Activated T-cell treated with anti-CD3 and anti-CD28 coated beads, Interleukin-2, amount 50 U/mL, for 72 hours (primary cell): ENCODE data around the gene YPEL2. TPM values are rescaled to one million over a fixed set of nuclear protein-coding genes. Genes with fewer than 3 reads are reported as not detected.

Experiments
- ATAC-seq, 2 donors: fragments of 150-1000 bp; cut with Tn5 transposase; replicated peaks in 1 of 2; 2 replicates each; pipeline ENCODE4 v1.10.0; 2021; ENCODE audit warnings: moderate library complexity in 2 of 2, mild to moderate bottlenecking in 1 of 2
- DNase-seq, 2 donors: peaks; one replicate each; pipeline ENCODE4 v3.0.0; 2021 to 2022; ENCODE audit warnings: mixed read lengths in 1 of 2
- H3K27ac Mint-ChIP-seq: one replicate; pipeline ENCODE4 v1.8.0; 2022; ENCODE audit warnings: mild to moderate bottlenecking, moderate library complexity, mixed read lengths
- H3K27me3 Mint-ChIP-seq: one replicate; pipeline ENCODE4 v1.8.0; 2022; ENCODE audit warnings: low read depth, mixed read lengths
- H3K36me3 Mint-ChIP-seq, 2 donors: one replicate each; pipeline ENCODE4 v1.8.0; 2022; ENCODE audit warnings: mixed read lengths in 2 of 2, mild to moderate bottlenecking in 1 of 2; ENCODE audit not compliant: insufficient read depth in 2 of 2
- H3K4me1 Mint-ChIP-seq: one replicate; pipeline ENCODE4 v1.8.0; 2022; ENCODE audit warnings: low read depth, mixed read lengths
- H3K4me3 Mint-ChIP-seq, 2 donors: one replicate each; pipeline ENCODE4 v1.8.0; 2022; ENCODE audit warnings: mild to moderate bottlenecking in 2 of 2, mixed read lengths in 2 of 2, moderate library complexity in 2 of 2
- H3K9me3 Mint-ChIP-seq, 2 donors: one replicate each; pipeline ENCODE4 v1.8.0; 2022; ENCODE audit warnings: mixed read lengths in 2 of 2
- total RNA-seq, 2 donors: library from RNA; stranded (reverse); gene quantifications; one replicate each; pipeline ENCODE4 v1.2.3, GENCODE V29; 2022

Gene YPEL2
- total RNA-seq, 2 donors from 2014 or later, result 13.4 to 18.9 TPM

DNA sequence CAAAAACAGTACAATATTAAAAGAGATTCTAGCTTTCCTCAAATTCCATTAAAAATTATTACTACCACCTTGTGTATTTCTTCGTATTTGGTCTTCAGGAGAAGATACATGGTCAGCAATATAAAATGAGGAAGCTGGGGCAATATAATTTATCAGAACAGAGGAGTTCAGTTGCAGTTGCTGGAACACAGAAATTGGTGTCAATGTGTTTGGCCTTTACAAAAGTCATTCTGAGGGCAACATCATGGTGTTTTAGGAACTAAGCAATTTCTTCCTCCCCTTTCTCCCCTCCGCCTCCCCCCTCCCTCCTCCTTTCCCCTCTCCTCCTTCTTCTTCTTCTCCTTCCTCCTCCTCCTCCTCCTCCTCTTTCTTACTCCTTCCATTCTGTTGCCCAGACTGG, 102.1 kb downstream of the YPEL2 start:
- Mint-ChIP-seq H3K36me3 (peaks cover 13 to 14% of the 10 kb centered on the region in 2 donors), H3K4me3 (no peak overlapping the region), H3K27me3 (peaks cover 6% of the 10 kb centered on the region), H3K4me1 (peaks cover 56% of the 10 kb centered on the region), H3K9me3 (peaks cover 6 to 7% of the 10 kb centered on the region in 2 donors), H3K27ac (no peak overlapping the region)
- DNase-seq (no peak), ATAC-seq (no peak)

DNA sequence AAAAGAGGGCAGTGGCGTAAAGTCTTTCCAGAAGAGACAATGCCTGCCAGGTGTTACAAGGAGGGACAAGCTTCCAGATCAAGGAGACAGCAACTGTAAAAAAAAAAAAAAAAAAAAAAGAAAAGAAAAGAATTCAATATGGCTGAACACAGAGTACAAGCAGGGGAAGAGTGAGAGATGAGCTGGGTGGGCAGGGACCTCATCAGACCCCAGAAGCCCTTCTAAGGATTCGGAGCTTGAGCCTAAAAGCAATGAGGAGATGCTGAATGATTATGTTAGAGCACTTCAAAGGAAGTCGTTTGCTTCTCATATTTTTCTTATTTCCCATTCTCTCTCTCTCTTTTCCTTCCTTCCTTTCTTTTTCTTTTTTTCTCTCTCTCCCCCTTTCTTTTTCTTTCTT, 103.0 kb downstream of the YPEL2 start:
- peak overlapping the region; percentile 90 for H3K27ac Mint-ChIP-seq
- ATAC-seq (no peak), DNase-seq (no peak)

DNA sequence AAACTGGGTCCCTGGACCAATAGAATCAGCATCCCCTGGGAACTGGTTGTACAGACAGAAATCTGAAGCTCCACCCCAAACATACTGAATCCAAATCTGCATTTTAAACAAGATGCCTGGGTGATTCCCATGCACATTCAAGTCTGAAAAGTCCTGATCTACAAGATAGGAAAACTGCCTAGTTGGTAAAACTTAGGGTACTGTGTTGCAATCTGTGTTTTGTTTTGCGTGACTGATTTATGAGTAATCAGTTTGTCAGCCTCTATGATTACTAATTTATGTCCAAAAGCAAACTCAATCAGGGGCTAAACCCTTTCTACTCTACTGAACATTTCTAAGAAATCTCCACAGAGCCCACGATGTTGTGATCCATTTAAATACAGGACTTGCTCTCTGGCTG, 103.8 kb downstream of the YPEL2 start:
- Mint-ChIP-seq H3K36me3 (peaks cover 13 to 14% of the 10 kb centered on the region in 2 donors), H3K27me3 (peaks cover 6% of the 10 kb centered on the region), H3K4me3 (peak overlapping the region in 1 of 2 donors; percentile 68), H3K9me3 (peaks cover 6 to 7% of the 10 kb centered on the region in 2 donors), H3K4me1 (peaks cover 72% of the 10 kb centered on the region), H3K27ac (peak overlapping the region; percentile 90)
- DNase-seq, result peak; percentile 18 to 35
- peak; percentile 93 for ATAC-seq

More for the DNA sequence above, 103.0 kb downstream of the YPEL2 start:
- Mint-ChIP-seq H3K36me3 (peaks cover 13 to 14% of the 10 kb centered on the region in 2 donors), H3K4me1 (peaks cover 64% of the 10 kb centered on the region), H3K27me3 (peaks cover 6% of the 10 kb centered on the region), H3K9me3 (peaks cover 6 to 7% of the 10 kb centered on the region in 2 donors), H3K4me3 (peak overlapping the region; percentile 16 to 68)

DNA sequence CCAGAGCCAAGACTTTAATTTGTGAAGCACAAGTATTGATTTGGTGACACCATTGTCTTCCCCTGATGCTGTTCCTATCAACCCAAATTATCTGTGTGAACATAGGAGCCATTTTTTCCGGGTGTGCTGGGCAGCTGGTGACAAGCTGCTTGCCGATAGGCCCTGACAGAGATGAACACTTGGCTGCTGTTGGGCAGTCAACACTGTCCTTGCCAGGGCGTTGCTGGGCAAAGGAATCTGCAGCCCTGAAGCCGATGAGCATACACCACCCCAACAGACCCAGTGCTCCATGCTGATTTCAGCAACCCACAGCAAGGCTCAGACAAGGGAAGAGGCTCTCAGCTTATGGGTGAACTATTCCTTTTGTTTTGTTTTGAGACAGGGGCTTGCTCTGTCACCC, 105.4 kb downstream of the YPEL2 start:
- Mint-ChIP-seq H3K4me1 (peaks cover 82% of the 10 kb centered on the region), H3K9me3 (peaks cover 5% of the 10 kb centered on the region in 2 donors), H3K27ac (no peak overlapping the region), H3K4me3 (no peak overlapping the region), H3K36me3 (peaks cover 9 to 12% of the 10 kb centered on the region in 2 donors), H3K27me3 (peaks cover 2% of the 10 kb centered on the region)
- DNase-seq, result no peak
- ATAC-seq, result no peak

DNA sequence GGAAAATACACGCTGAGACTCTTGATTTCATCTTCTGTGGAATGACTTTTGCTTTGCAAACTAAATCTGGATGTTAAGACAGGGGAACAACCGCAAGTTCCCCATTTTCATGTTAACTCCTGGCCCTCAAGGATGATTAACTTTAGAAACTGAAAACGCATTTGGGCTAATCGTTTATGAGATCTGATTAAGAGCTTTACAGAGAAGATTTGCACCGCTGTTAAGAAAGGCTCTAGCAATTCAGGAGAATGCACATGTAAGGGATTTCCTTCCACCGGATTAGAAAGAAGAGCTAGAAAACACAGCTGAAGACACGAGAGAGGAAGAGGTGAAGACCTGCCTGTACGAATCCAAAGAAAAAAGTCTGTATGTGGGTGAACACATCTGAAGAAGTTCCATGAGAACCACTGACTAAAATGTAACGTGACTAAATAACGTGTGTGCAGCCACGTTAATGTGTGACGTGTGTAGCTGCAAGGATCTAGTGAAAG, 106.4 kb downstream of the YPEL2 start:
- H3K4me1 Mint-ChIP-seq, result peaks cover 74% of the 10 kb centered on the region
- H3K36me3 Mint-ChIP-seq, result peaks cover 3 to 6% of the 10 kb centered on the region in 2 donors
- no peak for ATAC-seq
- H3K9me3 Mint-ChIP-seq, result peaks cover under 1% of the 10 kb centered on the region in 2 donors
- no peaks in the 10 kb centered on the region for H3K27me3 Mint-ChIP-seq
- peak overlapping the region; percentile 3 for H3K27ac Mint-ChIP-seq
- peak overlapping the region; percentile 26 to 59 for H3K4me3 Mint-ChIP-seq
- DNase-seq, result no peak

DNA sequence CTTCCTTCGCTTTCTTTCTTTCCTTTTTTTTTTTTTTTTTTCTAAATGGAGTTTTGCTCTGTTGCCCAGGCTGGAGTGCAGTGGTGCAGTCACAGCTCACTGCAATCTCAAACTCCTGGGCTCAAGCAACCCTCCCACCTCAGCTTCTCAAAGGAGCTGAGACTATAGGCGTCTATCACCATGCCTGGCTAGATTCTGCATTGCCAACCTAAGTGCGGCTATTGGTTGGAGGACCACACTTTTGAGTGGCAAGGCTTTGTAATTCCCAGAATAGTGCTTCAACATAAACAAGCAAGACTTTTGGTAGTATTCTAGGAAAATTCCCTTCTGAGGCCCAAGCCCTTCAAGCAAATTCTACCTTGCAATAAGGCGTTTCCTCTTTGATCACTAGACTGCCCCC, 107.8 kb downstream of the YPEL2 start:
- Mint-ChIP-seq H3K4me1 (peaks cover 69% of the 10 kb centered on the region), H3K27me3 (no peaks in the 10 kb centered on the region), H3K36me3 (peaks cover 0 to 3% of the 10 kb centered on the region in 2 donors), H3K27ac (peak overlapping the region; percentile 91), H3K9me3 (no peaks in the 10 kb centered on the region), H3K4me3 (peak overlapping the region; percentile 75 to 83)
- peak; percentile 18 to 19 for DNase-seq
- no peak for ATAC-seq

DNA sequence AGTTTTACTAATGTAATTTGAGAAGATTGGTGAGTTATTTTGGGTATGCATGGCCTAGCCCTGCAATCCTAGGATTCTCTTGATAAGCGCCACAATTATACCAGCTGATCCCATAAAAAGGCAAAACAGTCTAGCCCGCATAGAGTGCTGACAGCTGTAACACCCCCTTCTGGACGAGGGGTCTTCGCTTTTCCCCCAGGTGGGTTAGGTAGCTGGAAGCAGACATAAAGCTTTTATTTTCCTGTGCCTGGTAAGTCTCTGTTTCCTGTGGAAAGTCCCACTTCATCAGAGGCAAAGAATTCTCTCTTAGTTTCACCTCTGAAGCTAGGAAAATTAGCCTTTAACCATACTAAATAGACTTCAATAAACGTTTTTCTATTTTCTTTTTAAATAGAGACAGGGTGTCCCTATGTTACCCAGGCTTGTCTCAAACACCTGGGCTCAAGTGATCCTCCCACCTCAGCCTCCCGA, 108.3 kb downstream of the YPEL2 start:
- ATAC-seq, result no peak
- peaks cover 64% of the 10 kb centered on the region for H3K4me1 Mint-ChIP-seq
- H3K4me3 Mint-ChIP-seq, result peak overlapping the region; percentile 75 to 83

DNA sequence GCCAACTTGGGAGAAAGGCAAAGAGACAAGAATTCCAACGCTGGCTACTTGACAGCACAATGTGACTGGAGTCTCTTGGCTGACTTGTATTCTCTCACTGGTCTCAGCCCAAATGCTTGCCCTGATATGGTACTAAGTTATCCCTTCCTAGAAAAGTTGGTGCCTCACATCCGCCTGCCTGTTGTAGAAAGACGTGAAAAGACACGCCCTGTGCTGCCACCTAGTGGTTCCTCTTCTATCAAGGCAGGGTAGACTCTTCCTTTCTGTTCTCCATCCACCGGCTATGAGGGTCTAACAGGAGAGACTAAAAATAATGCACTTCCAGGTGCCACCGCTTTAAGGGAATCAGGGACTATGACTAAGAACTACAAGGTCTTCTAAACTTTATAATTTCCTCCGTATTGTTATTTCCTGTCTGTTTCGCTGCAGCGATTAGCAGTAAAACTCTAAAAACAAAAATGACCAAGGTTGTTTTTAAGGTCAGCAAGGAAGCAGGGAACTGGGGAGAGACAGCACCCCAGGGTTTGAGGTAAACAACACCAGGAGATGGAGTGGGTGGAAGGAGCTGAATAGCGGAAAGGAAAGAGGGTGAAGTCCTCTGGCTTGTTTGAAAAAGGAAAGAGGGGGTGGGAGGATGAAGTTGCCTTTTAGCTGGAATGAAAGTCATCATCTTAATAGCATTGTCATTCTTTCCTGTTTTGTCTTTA, 109.5 kb downstream of the YPEL2 start:
- Mint-ChIP-seq H3K4me1 (peaks cover 60% of the 10 kb centered on the region), H3K27me3 (no peaks in the 10 kb centered on the region), H3K36me3 (no peaks in the 10 kb centered on the region), H3K9me3 (no peaks in the 10 kb centered on the region), H3K27ac (peak overlapping the region; percentile 91), H3K4me3 (peak overlapping the region; percentile 81 to 83)
- DNase-seq (peak; percentile 91 to 92), ATAC-seq (peak; percentile 97)

More for the DNA sequence above, 108.3 kb downstream of the YPEL2 start:
- Mint-ChIP-seq H3K27me3 (no peaks in the 10 kb centered on the region), H3K27ac (peak overlapping the region; percentile 91), H3K9me3 (no peaks in the 10 kb centered on the region), H3K36me3 (peaks cover 0 to 2% of the 10 kb centered on the region in 2 donors)
- no peak for DNase-seq

DNA sequence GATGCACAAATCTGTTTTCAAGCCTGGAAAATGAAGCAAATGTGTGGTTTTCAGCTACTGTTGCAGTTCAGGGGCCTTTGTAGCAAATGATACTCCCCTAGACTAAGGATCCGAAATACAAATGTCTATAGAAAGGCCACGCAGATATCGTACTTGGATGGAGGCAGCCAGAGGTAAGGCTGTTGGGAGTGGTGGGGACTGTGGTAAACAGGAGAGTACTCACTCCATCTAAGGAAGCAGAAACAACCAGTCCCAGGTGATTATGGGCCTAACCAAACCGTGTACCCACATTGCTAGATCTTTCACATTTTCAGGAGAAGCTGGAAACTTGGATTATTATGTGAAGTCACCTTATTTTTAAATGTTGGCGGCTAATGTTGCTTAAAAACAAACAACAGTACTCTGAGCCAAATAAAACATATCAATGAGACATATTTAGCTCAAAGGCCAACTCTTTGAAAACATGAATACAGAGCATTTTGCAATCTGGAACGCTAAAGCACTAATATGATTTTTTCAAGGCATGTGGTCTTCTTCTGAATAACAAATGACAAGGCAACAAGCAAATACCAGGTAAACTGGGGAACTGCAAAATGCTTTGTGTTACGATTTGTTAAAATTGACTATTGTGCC, 110.1 kb downstream of the YPEL2 start:
- Mint-ChIP-seq H3K36me3 (no peaks in the 10 kb centered on the region), H3K27ac (peak overlapping the region; percentile 91), H3K9me3 (no peaks in the 10 kb centered on the region), H3K4me3 (peak overlapping the region; percentile 81 to 83), H3K27me3 (no peaks in the 10 kb centered on the region), H3K4me1 (peaks cover 55% of the 10 kb centered on the region)
- DNase-seq (no peak), ATAC-seq (peak; percentile 2 to 10)

DNA sequence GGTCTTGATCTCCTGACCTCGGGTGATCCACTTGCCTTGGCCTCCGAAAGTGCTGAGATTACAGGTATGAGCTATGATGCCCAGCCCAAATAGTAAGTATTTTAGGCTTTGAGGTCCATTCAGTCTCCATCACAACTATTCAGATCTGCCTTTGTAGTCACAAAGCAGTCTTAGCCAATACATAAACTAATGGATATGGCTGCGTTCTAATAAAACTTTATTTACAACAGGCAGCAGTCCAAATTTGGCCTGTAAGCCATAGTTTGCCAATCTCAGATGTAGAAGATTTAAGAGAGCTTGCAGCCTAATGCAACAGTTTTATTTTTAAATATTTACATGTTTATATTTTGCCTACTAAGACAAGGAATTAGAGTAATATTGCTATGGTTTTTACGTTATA, 111.7 kb downstream of the YPEL2 start:
- peaks cover 41% of the 10 kb centered on the region for H3K4me1 Mint-ChIP-seq
- DNase-seq (no peak), ATAC-seq (no peak)
- H3K27ac Mint-ChIP-seq, result no peak overlapping the region
- no peaks in the 10 kb centered on the region for H3K27me3 Mint-ChIP-seq
- no peaks in the 10 kb centered on the region for H3K36me3 Mint-ChIP-seq
- H3K4me3 Mint-ChIP-seq, result no peak overlapping the region
- no peaks in the 10 kb centered on the region for H3K9me3 Mint-ChIP-seq

Other genes with a start within 250 kb of the YPEL2 start
- 10 to 100 TPM; 26.3 to 31.1 TPM for gene TRIM37, start 224.8 kb upstream of the YPEL2 start, total RNA-seq
- 10 to 100 TPM; 62.7 to 71.8 TPM for gene SKA2, start 176.5 kb upstream of the YPEL2 start, total RNA-seq
- gene PRR11, start 175.9 kb upstream of the YPEL2 start, total RNA-seq, result 100 to 1,000 TPM in 1 of 2 donors, 10 to 100 TPM in 1; 99.5 to 108 TPM
- gene SMG8, start 121.6 kb upstream of the YPEL2 start, total RNA-seq, result 10 to 100 TPM; 12.8 to 14.5 TPM
- gene GDPD1, start 111.1 kb upstream of the YPEL2 start, total RNA-seq, result 1 to 10 TPM; 3.0 to 3.2 TPM
- gene DHX40, start 234.0 kb downstream of the YPEL2 start, total RNA-seq, result 10 to 100 TPM; 35.9 to 37.5 TPM